ENCODE data around the gene EPHB1.

The EPHB1 gene

GRCh38 chr3:134972836-134973455 lies 177.9 kb downstream of the EPHB1 start:
- no peaks in the 10 kb centered on the region for H3K9me3 ChIP-seq (ENCODE audit: insufficient read depth, low read length)
- DNase-seq (ENCODE audit: low read depth, low spot score) = no peak
- H3K36me3 ChIP-seq (ENCODE audit: insufficient read depth, insufficient read length, low read length) = no peaks in the 10 kb centered on the region
- no peak overlapping the region for H3K9ac ChIP-seq (ENCODE audit: insufficient read length, low read depth)
- no peaks in the 10 kb centered on the region for H3K27me3 ChIP-seq (ENCODE audit: insufficient read depth, insufficient read length)
- H3K4me3 ChIP-seq (ENCODE audit: insufficient read length, low read depth) = no peak overlapping the region
- H3K4me1 ChIP-seq (ENCODE audit: insufficient read depth, insufficient read length) = peaks cover 3% of the 10 kb centered on the region
- TF ChIP-seq SUZ12 (IDR thresholded peaks at IDR 0.05; ENCODE audit: extremely low read depth, insufficient read depth, insufficient read length) = no peak
- no peak for TF ChIP-seq ZNF274 (IDR thresholded peaks at IDR 0.05; ENCODE audit: low read depth, low read length)
- TF ChIP-seq YY1 (IDR thresholded peaks at IDR 0.05; ENCODE audit: insufficient read depth, insufficient read length) = no peak

- DNase-seq (ENCODE audit: low read depth, low spot score) = no peak
- no peaks in the 10 kb centered on the region for H3K27me3 ChIP-seq (ENCODE audit: insufficient read depth, insufficient read length)
Observed at GRCh38 chr3:134974624-134975023, 179.6 kb downstream of the EPHB1 start.

GRCh38 chr3:134976948-134977347 lies 181.9 kb downstream of the EPHB1 start:
- no peak overlapping the region for H3K4me3 ChIP-seq (ENCODE audit: insufficient read length, low read depth)
- H3K36me3 ChIP-seq (ENCODE audit: insufficient read depth, insufficient read length, low read length) = no peaks in the 10 kb centered on the region
- no peak overlapping the region for H3K9ac ChIP-seq (ENCODE audit: insufficient read length, low read depth)
- no peak for DNase-seq (ENCODE audit: low read depth, low spot score)
- no peak for TF ChIP-seq YY1 (IDR thresholded peaks at IDR 0.05; ENCODE audit: insufficient read depth, insufficient read length)
- no peak for TF ChIP-seq SUZ12 (IDR thresholded peaks at IDR 0.05; ENCODE audit: extremely low read depth, insufficient read depth, insufficient read length)
- no peak for TF ChIP-seq ZNF274 (IDR thresholded peaks at IDR 0.05; ENCODE audit: low read depth, low read length)
- no peaks in the 10 kb centered on the region for H3K27me3 ChIP-seq (ENCODE audit: insufficient read depth, insufficient read length)
- H3K9me3 ChIP-seq (ENCODE audit: insufficient read depth, low read length) = no peaks in the 10 kb centered on the region
- H3K4me1 ChIP-seq (ENCODE audit: insufficient read depth, insufficient read length) = no peaks in the 10 kb centered on the region

More at GRCh38 chr3:134974624-134975023, 179.6 kb downstream of the EPHB1 start:
- Histone ChIP-seq H3K9me3 (ENCODE audit: insufficient read depth, low read length) (no peaks in the 10 kb centered on the region), H3K4me3 (ENCODE audit: insufficient read length, low read depth) (no peak overlapping the region), H3K9ac (ENCODE audit: insufficient read length, low read depth) (no peak overlapping the region), H3K4me1 (ENCODE audit: insufficient read depth, insufficient read length) (peaks cover 3% of the 10 kb centered on the region), H3K36me3 (ENCODE audit: insufficient read depth, insufficient read length, low read length) (no peaks in the 10 kb centered on the region)
- no peak for TF ChIP-seq ZNF274 (IDR thresholded peaks at IDR 0.05; ENCODE audit: low read depth, low read length)
- no peak for TF ChIP-seq SUZ12 (IDR thresholded peaks at IDR 0.05; ENCODE audit: extremely low read depth, insufficient read depth, insufficient read length)
- TF ChIP-seq YY1 (IDR thresholded peaks at IDR 0.05; ENCODE audit: insufficient read depth, insufficient read length) = no peak

DNA sequence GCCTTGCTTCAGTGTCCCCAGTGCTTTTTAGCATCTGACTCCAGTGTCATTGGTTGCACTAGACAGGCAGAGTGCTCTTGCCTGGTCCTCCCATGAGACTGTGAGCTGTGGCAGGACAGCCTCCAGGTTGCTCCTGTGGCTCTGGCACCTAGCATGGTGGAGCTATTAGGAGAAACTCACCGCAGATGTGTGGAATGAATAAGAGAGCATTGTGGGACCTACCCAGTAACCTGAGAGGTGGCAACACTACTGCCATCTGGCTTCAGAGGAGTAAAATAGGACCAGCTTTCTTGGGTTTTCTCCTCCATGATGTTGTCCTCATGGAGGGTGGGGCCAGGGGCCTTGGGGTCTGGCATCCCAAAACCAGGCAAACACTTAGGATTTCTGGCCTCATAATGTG lies 183.6 kb downstream of the EPHB1 start:
- no peaks in the 10 kb centered on the region for H3K27me3 ChIP-seq (ENCODE audit: insufficient read depth, insufficient read length)
- no peaks in the 10 kb centered on the region for H3K9me3 ChIP-seq (ENCODE audit: insufficient read depth, low read length)
- DNase-seq (ENCODE audit: low read depth, low spot score) = no peak
- H3K9ac ChIP-seq (ENCODE audit: insufficient read length, low read depth) = no peak overlapping the region
- H3K4me3 ChIP-seq (ENCODE audit: insufficient read length, low read depth) = no peak overlapping the region
- TF ChIP-seq ZNF274 (IDR thresholded peaks at IDR 0.05; ENCODE audit: low read depth, low read length) (no peak), SUZ12 (IDR thresholded peaks at IDR 0.05; ENCODE audit: extremely low read depth, insufficient read depth, insufficient read length) (no peak), YY1 (IDR thresholded peaks at IDR 0.05; ENCODE audit: insufficient read depth, insufficient read length) (no peak)
- H3K4me1 ChIP-seq (ENCODE audit: insufficient read depth, insufficient read length) = no peaks in the 10 kb centered on the region
- H3K36me3 ChIP-seq (ENCODE audit: insufficient read depth, insufficient read length, low read length) = no peaks in the 10 kb centered on the region

DNA sequence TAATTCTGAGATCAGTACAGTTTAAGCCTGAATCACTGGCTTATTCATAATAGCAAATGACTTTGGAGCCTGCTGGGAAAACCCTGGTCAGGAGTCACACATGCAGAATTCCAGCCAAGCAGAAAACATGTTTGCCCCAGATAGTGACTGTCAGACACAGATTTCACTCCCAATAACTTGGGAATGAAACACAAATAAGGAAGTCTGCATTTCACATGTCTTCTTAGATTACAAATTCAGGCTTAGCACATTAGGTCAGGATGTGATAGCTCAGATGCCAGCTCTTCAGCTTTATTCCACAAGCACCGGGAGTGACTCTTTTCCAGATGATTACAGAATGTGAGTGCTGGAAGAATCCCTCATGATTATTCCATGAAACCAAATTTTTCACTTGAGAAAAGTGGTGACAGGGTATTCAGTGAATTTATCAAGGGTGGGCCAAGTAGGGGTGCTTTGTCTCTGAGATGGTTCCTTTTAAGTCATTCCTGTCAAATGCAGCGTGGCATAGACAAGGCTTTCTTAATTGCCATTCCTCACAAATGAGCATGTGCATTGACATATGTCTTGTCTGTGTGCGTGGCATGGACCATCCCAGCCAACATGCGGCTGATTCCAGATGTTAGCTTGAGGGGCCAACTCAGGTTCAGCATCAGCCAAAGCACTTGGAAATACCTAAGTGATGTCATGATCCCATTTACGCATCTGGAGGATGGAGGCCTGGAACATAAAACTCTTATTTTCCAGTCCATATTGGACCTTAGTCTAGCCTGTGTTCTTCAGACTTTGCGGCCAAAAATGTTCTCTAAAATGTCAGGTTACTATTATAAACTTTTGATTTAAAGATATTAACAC lies 191.0 kb downstream of the EPHB1 start:
- H3K27me3 ChIP-seq (ENCODE audit: insufficient read depth, insufficient read length) = no peaks in the 10 kb centered on the region
- no peak overlapping the region for H3K4me3 ChIP-seq (ENCODE audit: insufficient read length, low read depth)
- no peaks in the 10 kb centered on the region for H3K9me3 ChIP-seq (ENCODE audit: insufficient read depth, low read length)
- no peak for DNase-seq (ENCODE audit: low read depth, low spot score)
- TF ChIP-seq SUZ12 (IDR thresholded peaks at IDR 0.05; ENCODE audit: extremely low read depth, insufficient read depth, insufficient read length) (no peak), YY1 (IDR thresholded peaks at IDR 0.05; ENCODE audit: insufficient read depth, insufficient read length) (no peak), ZNF274 (IDR thresholded peaks at IDR 0.05; ENCODE audit: low read depth, low read length) (no peak)
- H3K36me3 ChIP-seq (ENCODE audit: insufficient read depth, insufficient read length, low read length) = no peaks in the 10 kb centered on the region
- no peak overlapping the region for H3K9ac ChIP-seq (ENCODE audit: insufficient read length, low read depth)
- H3K4me1 ChIP-seq (ENCODE audit: insufficient read depth, insufficient read length) = no peaks in the 10 kb centered on the region

- Histone ChIP-seq H3K4me3 (ENCODE audit: insufficient read length, low read depth) (no peak overlapping the region), H3K36me3 (ENCODE audit: insufficient read depth, insufficient read length, low read length) (no peaks in the 10 kb centered on the region), H3K4me1 (ENCODE audit: insufficient read depth, insufficient read length) (peaks cover 4% of the 10 kb centered on the region), H3K9ac (ENCODE audit: insufficient read length, low read depth) (no peak overlapping the region), H3K27me3 (ENCODE audit: insufficient read depth, insufficient read length) (no peaks in the 10 kb centered on the region), H3K9me3 (ENCODE audit: insufficient read depth, low read length) (no peaks in the 10 kb centered on the region)
- no peak for TF ChIP-seq ZNF274 (IDR thresholded peaks at IDR 0.05; ENCODE audit: low read depth, low read length)
- no peak for TF ChIP-seq YY1 (IDR thresholded peaks at IDR 0.05; ENCODE audit: insufficient read depth, insufficient read length)
- TF ChIP-seq SUZ12 (IDR thresholded peaks at IDR 0.05; ENCODE audit: extremely low read depth, insufficient read depth, insufficient read length) = no peak
- no peak for DNase-seq (ENCODE audit: low read depth, low spot score)
Observed at GRCh38 chr3:134988666-134989065, 193.6 kb downstream of the EPHB1 start.

DNA sequence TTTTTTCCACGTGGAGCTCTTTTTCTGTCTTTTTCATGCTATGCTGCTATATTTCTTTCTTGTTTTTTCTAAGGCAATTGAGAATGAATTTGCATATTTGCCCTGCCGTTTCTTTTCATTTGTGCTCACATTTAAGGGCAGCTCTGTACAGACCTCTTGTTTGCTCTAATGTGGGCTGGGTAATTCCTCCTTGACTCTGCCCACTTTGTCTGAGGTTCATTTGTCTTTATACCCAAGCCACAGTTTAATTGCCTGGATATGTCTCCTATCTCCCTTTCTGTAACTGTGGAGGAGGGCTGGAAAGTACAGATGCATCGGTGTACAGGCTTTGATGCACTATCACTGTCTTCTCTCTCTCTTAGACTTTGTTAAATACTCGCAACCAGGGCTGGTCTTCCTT lies 195.9 kb downstream of the EPHB1 start:
- DNase-seq (ENCODE audit: low read depth, low spot score) = no peak
- Histone ChIP-seq H3K4me1 (ENCODE audit: insufficient read depth, insufficient read length) (peaks cover 4% of the 10 kb centered on the region), H3K9ac (ENCODE audit: insufficient read length, low read depth) (no peak overlapping the region), H3K9me3 (ENCODE audit: insufficient read depth, low read length) (no peaks in the 10 kb centered on the region), H3K4me3 (ENCODE audit: insufficient read length, low read depth) (no peak overlapping the region), H3K36me3 (ENCODE audit: insufficient read depth, insufficient read length, low read length) (no peaks in the 10 kb centered on the region), H3K27me3 (ENCODE audit: insufficient read depth, insufficient read length) (no peaks in the 10 kb centered on the region)
- TF ChIP-seq SUZ12 (IDR thresholded peaks at IDR 0.05; ENCODE audit: extremely low read depth, insufficient read depth, insufficient read length) = no peak
- no peak for TF ChIP-seq ZNF274 (IDR thresholded peaks at IDR 0.05; ENCODE audit: low read depth, low read length)
- no peak for TF ChIP-seq YY1 (IDR thresholded peaks at IDR 0.05; ENCODE audit: insufficient read depth, insufficient read length)

All from NT2/D1 (cell line).